Daoy (cell line): Measurements from ENCODE around the gene NHSL1. TPM values are rescaled to one million over a fixed set of nuclear protein-coding genes. Genes with fewer than 3 reads are reported as not detected.

Experiments
- DNase-seq: peaks from one replicate; pipeline ENCODE4 v3.0.0-alpha.2; 2015; ENCODE audit warnings: low read depth
- total RNA-seq: library from RNA; depleted of rRNA; stranded (reverse); fragments of >200 nt; shearing (Covaris generic); gene quantifications from 2 replicates; pipeline ENCODE4 v1.2.3, GENCODE V29; 2014

Gene NHSL1
- total RNA-seq, 1 experiment from 2014 or later = 4.2 TPM

DNA sequence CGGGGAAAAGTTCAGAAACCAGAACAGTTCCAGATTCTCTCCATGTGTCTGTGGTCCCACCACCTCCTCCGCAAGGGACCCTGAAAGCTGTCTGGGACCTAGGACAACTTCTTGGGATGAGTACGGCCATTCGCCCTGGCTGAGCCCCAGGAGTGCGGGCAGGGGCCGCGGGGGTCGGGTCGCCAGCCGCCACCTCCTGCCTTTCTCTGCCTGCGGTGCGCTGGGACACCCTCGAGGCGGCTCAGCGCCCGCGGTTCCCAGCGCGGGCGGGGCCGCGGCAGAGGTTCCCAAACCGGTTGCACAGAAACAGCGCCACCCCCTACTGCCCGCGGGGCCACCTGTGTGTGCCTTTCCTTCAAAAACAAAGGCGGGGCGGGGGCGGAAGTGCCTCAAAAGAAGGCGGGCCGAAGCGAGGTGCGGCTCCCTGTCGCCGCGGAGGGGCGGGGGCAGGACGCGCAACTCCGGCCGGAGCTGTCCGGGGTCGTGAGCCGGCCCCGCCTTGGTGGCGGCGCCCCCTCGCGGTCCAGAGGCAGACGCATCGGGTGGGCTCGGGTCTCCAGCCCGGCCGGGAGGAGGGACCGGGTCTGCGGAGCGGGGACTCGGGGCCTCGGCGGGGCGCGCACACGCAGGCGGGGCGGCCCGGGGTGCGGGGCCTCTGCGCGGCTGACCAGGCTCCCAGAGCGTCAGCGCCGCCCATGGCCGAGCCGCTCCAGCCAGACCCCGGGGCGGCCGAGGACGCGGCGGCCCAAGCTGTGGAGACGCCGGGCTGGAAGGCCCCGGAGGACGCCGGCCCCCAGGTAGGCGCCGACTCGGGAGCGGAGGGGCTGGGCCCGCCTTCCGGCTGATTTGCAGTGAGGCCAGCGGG lies 95.3 kb downstream of the NHSL1 start, which contains the start of gene HEBP2:
HEBP2 (plus strand) TSS at position 423 of the 865 bp plus-strand sequence; CDS start at position 696, 273 bp downstream.
- DNase-seq = peak; percentile 95

DNA sequence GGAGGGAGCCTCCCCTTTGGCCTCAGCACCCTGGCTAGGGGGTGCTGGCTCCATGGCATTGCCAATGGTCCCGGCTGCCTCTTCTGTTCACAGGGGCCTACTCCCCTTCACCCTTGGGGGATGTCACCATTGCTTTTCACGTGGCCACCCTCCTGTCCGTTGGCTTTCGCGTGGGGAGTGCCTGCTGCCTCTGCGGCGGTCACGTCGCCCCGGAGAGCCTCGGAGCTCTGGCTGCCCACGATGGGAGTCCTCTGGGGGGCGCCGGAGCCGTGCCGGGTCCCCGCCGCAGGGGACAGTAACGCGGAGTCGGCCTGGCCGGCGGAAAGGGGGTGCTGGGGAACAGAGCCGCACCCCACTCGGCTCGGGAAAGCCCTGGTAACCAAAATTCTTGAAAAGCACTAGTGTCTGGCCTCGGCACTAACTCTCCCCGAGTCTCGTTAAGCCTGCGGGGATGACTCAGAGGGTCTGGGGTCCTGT lies 95.9 kb downstream of the NHSL1 start:
- peak; percentile 42 for DNase-seq

- DNase-seq = no peak
Measured at GRCh38 chr6:138402838-138403187, 96.5 kb downstream of the NHSL1 start.

GRCh38 chr6:138401960-138402837 lies 97.1 kb downstream of the NHSL1 start:
- DNase-seq = no peak

DNA sequence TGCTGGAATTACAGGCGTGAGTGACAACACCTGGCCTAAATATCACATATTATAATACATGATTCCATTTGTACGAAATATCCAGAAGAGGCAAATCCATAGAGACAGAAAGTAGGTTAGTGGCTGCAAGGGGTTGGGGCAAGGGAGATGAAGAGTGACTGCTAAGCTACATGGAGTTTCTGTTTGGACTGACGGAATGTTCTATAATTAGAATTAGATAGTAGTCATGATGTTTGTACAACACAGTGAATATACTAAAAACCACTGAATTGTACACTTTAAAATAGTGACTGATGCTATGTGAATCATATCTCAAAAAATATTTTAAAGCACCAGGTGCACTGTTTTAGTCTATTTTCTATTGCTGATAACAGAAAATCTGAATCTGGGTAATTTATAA lies 99.0 kb downstream of the NHSL1 start:
- no peak for DNase-seq

DNA sequence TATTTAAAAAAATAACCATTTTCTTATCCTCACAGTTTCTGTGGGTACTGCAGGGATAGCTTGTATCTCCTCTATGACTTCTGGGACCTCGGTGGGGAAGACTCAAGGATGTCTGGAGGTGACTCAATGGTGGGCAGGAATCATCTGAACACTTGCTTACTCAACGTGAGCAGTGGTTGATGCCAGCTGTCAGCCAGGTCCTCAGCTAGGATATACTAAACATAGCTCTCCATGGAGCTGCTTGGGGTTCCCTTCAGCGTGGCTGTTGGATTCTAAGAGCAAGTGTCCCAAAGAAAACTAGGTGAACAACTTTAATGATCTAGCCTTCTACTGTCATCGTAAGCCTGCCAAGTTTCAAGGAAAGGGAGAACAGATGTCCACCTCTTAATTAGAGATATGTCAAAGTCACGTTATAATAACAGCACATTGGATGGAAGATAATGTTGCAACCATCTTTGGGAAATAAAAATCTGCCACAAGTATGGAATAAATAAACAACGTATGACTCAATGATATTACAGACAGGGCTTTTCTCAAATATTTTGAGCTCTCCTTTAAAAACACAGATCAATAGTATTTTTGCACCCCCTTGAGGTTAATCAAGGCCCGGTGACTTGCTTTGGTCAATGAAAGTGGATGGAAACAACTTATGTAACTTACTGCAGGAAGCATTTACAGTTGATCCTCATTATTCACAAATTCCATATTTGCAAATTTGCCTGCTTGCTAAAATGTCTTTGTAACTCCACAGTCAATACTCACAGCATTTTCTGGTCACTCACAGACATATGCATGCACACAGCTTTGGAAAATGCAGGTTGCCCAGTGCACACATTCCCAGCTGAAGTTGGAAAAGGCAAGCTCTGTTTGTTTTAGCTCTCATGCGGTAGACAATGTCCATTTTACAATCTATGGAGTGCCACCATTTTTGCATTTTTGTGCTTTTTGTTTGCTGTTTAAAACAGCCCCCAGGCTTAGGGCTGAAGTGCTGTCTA lies 101.9 kb downstream of the NHSL1 start:
- no peak for DNase-seq

DNA sequence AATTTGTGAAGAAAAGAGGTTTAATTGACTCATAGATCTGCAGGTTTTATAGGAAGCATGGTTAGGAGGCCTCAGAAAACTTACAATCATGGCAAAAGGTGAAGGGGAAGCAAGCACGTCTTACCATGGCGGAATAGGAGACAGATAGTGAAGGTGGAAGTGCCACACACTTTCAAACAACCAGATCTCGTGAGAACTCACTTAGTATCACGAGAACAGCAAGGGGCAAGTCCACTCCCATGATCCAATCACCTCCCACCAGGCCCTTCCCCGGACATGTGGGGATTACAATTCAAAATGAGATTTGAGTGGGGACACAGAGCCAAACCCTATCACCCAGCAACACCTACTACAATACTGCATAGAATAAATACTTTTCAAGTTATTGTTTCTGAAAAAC lies 102.6 kb downstream of the NHSL1 start:
- no peak for DNase-seq

DNA sequence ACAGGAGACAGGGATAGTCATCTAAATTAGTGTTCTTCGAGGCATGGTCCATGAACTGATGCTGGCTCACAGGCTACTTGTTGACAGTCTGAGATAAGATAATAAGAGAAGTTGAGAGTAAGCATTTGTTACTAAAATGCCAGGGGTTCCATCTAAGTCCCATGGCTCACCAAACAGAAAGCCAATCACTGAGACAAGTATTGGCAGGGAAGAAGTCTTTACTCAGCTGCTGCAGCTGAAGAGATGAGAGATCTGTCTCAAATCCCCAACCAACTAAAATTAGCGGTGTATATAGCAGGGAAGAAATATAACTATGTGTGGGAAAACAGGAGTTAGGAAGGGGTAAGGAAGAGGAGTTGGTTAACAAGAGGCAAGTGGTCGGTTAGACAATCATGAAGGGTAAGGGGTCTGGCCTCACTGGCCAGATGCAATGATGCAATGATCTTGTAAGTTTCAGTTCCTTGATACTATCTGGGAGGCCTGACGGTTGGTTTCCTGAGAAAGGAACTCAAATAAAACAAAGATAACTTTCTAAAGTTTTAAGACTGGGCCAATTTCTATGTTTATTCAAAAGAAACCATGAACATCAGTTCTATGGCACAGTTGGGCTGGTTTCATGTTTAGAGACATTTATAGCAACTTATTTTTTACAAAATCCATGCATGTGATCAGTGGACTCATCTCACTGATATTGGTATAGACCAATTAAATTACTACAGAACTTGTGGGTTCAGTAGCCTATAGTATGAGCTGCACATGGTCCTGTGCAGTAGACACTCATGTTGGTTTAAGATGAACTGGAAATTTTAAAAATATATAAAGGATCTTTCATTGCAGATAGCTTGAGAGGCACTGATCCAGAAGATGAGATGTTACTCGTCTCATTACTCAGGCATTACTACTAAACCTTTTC lies 105.2 kb downstream of the NHSL1 start:
- DNase-seq = no peak

DNA sequence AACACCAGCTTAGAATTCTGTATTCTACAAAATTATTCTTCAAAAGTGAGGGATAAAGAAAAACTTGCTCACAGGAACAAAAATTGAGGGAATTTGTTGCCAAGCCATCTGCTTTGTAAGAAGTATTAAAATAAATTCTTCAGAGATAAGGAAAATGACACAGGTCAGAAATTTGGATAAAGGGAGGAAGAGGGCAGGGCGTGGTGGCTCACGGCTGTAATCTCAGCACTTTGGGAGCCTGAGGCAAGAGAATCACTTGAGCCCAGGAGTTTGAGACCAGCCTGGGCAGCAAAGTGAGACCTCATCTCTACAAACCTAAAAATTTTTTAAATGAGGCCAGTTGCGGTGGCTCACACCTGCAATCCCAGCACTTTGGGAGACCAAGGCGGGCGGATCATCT lies 109.7 kb downstream of the NHSL1 start:
- no peak for DNase-seq

DNA sequence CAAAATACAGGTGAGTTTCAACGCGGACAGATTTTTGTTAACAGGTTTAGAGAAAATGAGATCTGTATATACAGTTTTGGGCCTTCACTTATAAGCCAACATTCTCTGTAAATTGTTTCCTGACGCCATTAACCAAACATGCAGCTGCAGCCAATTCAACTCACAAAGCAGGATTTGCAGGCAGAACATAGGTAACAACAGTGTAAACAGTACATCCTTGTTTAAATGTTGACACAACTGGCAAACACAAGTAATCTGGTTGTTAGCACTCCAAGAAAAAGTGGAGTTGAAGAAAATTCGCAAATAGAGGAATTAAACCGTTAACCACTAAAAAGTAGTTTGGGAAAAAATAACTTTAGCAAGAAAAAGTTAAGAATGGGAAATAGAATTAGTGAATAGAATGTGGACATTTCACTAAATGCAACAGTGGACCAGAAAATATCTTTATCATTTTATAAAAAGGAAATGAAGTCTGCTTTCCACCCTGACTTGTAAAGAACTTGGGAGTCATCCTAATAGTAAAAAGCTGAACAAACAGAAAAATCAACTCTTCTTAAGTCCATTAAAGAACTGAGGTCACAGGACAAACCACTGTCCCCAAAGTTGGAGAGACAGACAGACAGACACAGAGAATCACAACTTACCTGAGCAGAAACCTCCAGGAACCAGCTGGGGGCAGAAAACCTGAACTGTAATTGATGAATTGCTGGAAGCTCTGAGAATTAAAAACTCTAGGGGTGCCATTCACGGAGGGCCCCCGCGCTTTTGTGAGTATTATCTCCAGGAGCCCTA lies 111.5 kb downstream of the NHSL1 start:
- no peak for DNase-seq

DNA sequence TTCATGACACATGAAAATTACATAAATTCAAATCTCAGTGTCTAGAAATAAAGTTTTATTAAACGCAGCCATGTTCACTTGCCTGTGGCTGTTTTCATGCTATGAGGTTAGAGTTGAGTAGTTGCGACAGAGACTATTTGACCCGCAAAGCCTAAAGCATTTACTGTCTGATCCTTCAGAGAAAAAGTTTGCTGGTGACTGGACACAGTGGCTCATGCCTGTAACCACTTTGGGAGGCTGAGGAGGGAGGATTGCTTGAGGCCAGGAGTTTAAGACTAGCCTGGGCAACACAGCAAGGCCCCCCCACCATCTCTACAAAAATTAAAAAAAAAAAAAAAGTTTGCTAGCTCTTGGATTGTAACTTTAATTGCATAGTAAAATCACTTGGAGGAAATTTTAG lies 112.4 kb downstream of the NHSL1 start:
- DNase-seq = no peak

DNA sequence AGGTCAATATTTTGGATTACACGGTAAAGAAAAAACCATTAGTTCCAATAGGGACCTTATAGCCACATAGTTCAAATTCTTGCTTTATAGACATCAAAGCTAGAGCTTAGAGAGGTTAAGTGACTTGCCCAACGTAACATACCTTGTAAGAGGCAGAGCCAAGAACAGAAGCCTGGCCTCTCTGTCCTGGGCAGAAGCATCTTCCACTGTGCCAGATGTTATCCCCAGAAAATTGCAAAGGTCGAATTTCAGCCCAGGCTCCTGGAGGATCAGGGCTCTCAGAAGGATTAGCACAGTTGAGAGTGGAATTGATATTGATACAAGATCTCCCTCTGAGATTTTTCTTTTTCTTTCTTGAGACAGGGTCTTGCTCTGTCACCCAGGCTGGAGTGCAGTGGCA lies 115.5 kb downstream of the NHSL1 start:
- no peak for DNase-seq

GRCh38 chr6:138382498-138383265 lies 116.6 kb downstream of the NHSL1 start:
- DNase-seq = no peak

DNA sequence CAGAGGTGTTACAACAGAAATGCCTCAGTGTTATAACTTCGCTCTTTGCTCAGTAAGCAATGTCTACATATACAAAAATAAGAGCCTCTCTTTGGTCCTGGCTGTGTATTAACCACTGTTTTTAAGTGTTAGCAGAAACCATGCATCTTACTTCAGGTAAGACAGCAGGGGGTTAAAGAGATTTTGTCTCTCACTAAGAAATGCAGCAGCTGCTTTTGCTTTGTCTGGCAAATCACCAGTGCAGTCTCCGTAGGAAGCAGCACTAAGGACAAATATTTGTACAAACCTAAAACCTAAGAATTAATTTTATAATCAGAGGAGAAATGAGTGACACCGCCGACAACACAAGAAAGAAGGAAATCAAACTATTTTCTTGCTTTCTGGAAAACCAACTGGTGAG lies 120.8 kb downstream of the NHSL1 start:
- DNase-seq = no peak

GRCh38 chr6:138377844-138378243 lies 121.5 kb downstream of the NHSL1 start, which contains the start of gene SMIM28:
SMIM28 (plus strand) TSS chr6:138377905; CDS start chr6:138378073, 168 bp downstream.
- DNase-seq = no peak

- DNase-seq = no peak
Measured at GRCh38 chr6:138377042-138377441, 122.3 kb downstream of the NHSL1 start.

DNA sequence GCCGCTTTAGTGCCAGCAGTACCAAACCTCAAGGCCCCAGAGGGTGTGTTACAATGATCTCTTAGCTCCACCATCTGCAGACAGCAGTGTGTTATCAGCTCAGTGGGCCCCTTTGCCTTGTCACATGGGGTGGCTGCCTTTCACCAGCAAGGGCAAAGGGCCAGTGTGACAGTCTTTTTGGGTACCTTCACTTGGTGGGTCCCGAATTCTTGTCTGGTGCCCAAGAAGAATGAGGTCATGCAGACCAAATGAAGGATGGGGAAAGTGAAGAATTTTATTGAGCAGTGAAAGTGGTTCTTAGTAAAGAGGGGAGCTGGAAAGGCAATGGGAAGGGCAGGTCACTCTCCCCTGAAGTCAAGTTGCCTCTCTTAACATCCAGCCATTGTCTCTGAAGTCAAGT lies 124.5 kb downstream of the NHSL1 start:
- no peak for DNase-seq

- DNase-seq = no peak
Measured at GRCh38 chr6:138374230-138374629, 125.1 kb downstream of the NHSL1 start.
